Inflammatory macrophage treated with lipopolysaccharide for 4 hours (primary cell): ENCODE measurements around the gene CAMK2A.

Experiments
- DNase-seq: peaks from one replicate; pipeline ENCODE4 v3.0.0-alpha.2; 2020

CAMK2A gene

GRCh38 chr5:150289551-150290390 is at the start of gene CAMK2A:
Gene CAMK2A (minus strand): TSS chr5:150289773. CDS start chr5:150289625, 148 bp downstream.
- no peak for DNase-seq

- DNase-seq, result no peak
These were observed 49.6 kb upstream of the CAMK2A start for GRCh38 chr5:150339165-150339564.

DNA sequence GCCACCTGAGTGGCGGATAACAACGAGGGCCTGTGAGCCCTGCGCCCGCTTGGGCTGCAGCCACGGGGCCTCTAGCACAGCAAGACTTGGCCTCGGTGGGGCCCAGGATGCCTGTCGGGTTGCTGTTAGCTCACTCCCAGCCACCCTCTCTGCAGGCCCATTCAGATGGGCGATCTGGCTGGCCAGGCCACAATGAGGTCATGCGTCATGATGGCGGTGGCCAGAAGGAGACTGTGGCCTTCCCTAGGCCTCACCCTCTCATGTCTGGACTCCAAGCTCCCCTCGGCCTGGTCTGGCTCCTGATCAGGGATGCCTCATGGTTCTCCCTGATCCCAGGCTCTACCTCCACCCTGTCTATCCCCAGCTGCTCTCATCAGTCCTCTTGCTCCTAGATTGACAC is 49.0 kb upstream of the CAMK2A start:
- DNase-seq, result no peak

GRCh38 chr5:150335778-150336177 is 46.2 kb upstream of the CAMK2A start:
- no peak for DNase-seq

DNA sequence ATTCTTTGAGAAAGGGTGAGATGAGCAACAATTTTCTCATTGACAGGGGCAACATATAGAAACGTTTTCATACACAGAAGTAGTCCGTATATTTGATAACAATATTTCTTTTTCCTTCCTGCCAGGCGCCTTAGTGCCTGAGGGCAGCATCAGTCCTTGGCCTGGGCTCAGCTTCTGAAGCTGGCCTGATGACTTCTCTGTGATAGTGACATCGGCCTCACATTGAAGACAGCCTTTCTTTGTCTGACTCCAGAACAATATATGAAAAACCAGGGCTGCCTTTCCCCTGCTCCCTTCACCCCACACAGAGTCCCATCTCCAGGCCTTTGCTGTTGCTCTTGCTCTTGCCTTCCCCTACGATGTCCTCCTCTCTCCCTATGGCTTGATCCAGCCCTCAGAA is 43.8 kb upstream of the CAMK2A start:
- DNase-seq, result no peak

GRCh38 chr5:150329881-150330876 is 40.6 kb upstream of the CAMK2A start:
- no peak for DNase-seq

DNA sequence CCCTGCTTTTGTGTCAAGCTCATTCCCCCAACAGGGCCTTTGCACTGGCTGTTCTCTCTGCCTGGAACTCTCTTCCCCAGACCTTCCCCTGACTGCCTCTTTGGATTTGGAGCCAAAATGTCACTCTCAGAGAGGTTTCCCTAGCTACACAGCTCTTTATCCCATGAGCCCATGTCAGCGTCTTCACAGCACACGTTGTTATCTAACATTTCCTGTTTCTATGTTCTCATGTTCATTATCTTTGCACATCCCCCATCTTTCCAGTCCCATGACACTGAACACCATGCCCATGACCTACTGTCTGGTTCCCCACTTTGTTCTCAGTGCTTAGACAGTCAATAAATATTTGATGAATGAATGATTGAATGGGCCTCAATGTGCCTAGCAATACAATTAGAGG is 39.5 kb upstream of the CAMK2A start:
- DNase-seq, result peak; percentile 24

GRCh38 chr5:150328515-150328914 is 38.9 kb upstream of the CAMK2A start:
- peak; percentile 12 for DNase-seq

- no peak for DNase-seq
These were observed 37.6 kb upstream of the CAMK2A start for GRCh38 chr5:150327139-150327538.

DNA sequence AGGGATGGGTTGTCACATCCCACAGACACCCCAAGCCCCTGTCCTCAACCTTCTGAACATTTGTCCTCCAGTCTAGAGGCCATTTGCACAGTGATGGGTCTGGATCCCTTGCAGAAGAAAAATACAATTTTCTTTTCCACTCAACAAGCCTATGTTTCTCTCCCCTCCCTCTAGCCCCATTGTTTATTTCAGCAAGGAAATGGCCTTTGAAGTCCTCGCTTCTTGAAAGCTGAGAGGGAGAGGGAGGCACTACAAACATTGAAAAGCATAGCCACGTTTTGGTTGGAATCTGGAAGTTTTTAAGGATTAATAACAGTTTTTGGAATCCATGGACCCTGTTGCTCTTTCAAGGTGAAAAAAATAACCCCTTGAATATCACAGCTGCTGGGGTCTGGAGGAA is 37.1 kb upstream of the CAMK2A start:
- DNase-seq, result no peak

GRCh38 chr5:150325426-150325825 is 35.9 kb upstream of the CAMK2A start:
- no peak for DNase-seq

DNA sequence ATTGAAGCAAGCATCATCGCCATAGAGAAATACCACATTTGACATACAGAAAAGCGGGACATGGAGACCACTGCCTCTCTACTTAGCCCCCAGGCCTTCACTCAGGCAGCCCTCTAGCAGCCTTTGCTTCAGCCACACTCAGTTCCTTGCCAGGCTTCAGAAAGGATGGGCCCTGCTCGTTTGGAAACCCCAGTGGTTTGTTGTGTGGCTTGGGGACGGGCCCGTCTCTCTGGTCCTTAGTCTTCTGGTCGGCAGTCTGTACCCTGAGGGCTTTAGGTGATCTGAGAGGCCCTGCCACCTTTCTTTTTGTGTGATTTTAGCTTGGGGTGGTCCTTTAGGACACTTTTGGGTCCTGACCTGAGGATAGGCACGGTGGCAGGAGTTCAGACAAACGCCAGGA is 34.2 kb upstream of the CAMK2A start:
- DNase-seq, result no peak

DNA sequence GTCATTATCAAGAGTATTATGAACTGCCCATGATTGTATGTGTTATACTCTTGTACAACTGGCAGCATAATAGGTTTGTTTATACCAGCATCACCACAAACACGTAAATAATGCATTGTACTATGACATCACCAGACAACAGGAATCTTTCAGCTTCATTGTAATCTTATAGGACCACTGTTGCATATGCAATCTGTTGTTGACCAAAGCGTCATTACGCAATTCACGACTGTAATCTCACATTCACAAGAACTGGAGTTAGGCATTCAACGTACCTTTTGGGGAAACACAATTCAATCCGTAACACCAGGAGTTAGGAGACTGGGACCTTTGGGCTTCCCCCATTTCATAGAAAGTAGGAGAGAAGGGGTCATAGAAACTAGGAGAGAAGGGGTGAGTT is 33.5 kb upstream of the CAMK2A start:
- peak; percentile 8 for DNase-seq

GRCh38 chr5:150322202-150322601 is 32.6 kb upstream of the CAMK2A start:
- no peak for DNase-seq

- no peak for DNase-seq
These were observed 32.2 kb upstream of the CAMK2A start for GRCh38 chr5:150321784-150322183.

GRCh38 chr5:150321211-150321610 is 31.6 kb upstream of the CAMK2A start:
- DNase-seq, result no peak

DNA sequence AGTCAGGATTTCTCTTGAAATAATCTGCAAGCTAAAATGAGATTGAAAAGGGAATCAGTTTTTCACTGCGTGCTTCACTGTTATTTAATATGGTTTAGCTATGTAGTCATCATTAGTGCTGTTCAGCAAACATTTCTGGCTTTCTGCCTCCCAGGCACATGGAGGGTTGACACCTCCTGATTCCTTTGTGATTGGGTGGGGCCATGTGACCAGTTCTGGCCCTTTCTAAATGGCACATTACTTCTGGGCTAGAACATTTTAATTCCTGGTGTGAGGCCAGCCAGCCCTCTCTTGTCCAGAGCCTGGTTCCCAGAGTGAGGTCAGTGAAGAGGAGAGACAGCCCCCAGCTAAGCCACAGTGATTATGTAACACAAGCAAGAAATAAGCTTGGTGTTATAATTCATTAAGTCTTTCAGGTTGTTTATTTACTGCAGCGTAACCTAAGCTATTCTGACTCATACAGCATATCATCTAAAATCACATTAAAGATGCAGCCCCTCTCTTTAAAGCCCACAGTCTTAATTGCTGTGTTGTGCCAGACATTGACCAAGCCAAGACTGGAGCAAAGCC is 30.6 kb upstream of the CAMK2A start:
- DNase-seq, result no peak

GRCh38 chr5:150319484-150319790 is 29.9 kb upstream of the CAMK2A start:
- DNase-seq, result no peak

GRCh38 chr5:150318613-150319483 is 29.3 kb upstream of the CAMK2A start:
- DNase-seq, result no peak

GRCh38 chr5:150317048-150318003 is 27.8 kb upstream of the CAMK2A start:
- no peak for DNase-seq

GRCh38 chr5:150316320-150316719 is 26.7 kb upstream of the CAMK2A start:
- no peak for DNase-seq
